ENCODE results near the gene DHPS. TPM values are rescaled to one million over a fixed set of nuclear protein-coding genes. Genes with fewer than 3 reads are reported as not detected.

The DHPS gene
- total RNA-seq, 1 donor from 2014 or later: 106 TPM

DNA sequence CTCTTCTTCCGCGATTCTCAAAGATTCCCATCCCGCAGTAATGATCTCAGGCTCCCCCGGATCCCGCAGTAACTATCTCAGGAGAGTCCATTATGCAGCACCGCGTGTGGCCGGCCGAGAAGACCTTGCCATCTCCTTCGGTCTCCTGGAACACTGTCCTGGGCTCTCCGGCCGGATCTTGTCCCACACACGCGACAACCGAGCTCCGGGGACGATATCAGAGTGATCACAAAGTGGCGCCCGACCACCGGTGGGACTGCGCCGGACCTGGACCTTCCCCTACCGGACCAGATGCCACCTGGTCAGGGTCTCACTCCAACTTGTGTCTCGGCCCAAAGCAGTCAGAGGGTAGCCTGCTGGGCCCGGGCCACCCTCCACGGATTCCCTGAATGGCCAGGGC is 39.2 kb downstream of the DHPS start:
- Mint-ChIP-seq H3K36me3 (ENCODE audit: insufficient read depth) (peaks cover 5% of the 10 kb centered on the region), H3K4me1 (ENCODE audit: low read depth) (peaks cover 2% of the 10 kb centered on the region), H3K27ac (no peak overlapping the region), H3K27me3 (peaks cover 5% of the 10 kb centered on the region), H3K9me3 (ENCODE audit: low read depth) (no peaks in the 10 kb centered on the region), H3K4me3 (ENCODE audit: low read depth) (no peak overlapping the region)
- TF ChIP-seq, protein P1, sequence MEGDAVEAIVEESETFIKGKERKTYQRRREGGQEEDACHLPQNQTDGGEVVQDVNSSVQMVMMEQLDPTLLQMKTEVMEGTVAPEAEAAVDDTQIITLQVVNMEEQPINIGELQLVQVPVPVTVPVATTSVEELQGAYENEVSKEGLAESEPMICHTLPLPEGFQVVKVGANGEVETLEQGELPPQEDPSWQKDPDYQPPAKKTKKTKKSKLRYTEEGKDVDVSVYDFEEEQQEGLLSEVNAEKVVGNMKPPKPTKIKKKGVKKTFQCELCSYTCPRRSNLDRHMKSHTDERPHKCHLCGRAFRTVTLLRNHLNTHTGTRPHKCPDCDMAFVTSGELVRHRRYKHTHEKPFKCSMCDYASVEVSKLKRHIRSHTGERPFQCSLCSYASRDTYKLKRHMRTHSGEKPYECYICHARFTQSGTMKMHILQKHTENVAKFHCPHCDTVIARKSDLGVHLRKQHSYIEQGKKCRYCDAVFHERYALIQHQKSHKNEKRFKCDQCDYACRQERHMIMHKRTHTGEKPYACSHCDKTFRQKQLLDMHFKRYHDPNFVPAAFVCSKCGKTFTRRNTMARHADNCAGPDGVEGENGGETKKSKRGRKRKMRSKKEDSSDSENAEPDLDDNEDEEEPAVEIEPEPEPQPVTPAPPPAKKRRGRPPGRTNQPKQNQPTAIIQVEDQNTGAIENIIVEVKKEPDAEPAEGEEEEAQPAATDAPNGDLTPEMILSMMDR (IDR thresholded peaks at IDR 0.05; ENCODE audit: unreplicated experiment): no peak
- no peak for DNase-seq (ENCODE audit: low spot score, unreplicated experiment)

DNA sequence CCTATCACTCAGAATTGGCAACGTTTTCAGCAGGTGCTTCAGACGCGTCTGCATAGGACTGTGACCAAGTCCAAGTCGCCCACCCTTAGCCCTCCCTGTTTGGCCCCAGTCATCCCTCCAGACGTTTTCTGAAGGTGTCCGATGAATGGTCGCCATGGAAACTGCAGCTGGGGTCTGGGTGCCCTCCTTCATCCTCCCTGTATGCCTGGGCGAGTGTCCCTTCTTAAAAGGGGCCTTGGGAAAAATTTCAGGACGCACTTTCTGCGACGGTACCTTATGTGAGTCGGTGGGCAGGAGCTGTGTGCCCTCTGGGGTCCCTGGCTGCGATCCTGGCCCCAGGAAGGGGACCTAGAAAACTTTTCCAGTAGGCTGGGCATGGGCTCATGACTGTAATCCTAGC is 40.2 kb downstream of the DHPS start:
- Mint-ChIP-seq H3K27ac (no peak overlapping the region), H3K4me3 (ENCODE audit: low read depth) (no peak overlapping the region), H3K27me3 (peaks cover 5% of the 10 kb centered on the region), H3K9me3 (ENCODE audit: low read depth) (no peaks in the 10 kb centered on the region), H3K4me1 (ENCODE audit: low read depth) (peaks cover 2% of the 10 kb centered on the region), H3K36me3 (ENCODE audit: insufficient read depth) (peaks cover 2% of the 10 kb centered on the region)
- no peak for DNase-seq (ENCODE audit: low spot score, unreplicated experiment)
- TF ChIP-seq, protein P1 (IDR thresholded peaks at IDR 0.05; ENCODE audit: unreplicated experiment): no peak

DNA sequence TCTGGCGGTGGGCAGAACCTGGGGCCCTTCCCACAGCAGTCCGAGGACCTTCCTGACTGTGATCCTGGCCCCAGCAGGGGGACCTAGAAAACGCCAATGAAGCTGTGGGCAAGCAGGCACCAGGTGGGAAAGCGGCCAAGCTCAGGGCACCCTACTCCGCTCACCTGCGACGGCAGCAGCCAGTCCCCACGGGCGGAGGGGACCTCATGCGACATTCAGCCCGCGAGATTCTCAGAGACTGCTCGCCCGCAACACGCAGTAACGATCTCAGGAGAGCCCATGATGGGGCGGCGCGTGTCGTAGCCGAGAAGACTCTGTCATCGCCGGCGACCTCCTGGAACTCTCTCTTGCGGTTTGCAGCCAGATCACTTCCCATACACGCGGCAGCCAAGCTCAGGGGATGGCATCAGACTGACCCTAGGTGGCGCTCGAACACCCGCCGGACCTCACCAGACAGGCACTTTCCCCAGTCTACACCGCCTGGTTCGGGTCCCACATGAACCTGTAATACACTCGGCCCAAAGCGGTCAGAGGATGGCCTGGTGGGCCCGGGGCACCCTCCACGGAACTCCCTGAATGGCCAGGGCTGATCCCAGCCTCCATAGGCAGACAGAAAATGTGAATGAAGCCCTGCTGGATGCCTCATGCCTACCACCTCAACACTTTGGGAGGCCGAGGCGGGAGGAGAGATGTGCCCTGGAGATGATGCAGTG is 41.6 kb downstream of the DHPS start:
- Mint-ChIP-seq H3K9me3 (ENCODE audit: low read depth) (no peaks in the 10 kb centered on the region), H3K27me3 (peaks cover 5% of the 10 kb centered on the region), H3K36me3 (ENCODE audit: insufficient read depth) (peaks cover 2% of the 10 kb centered on the region), H3K27ac (no peak overlapping the region), H3K4me1 (ENCODE audit: low read depth) (peaks cover 2% of the 10 kb centered on the region), H3K4me3 (ENCODE audit: low read depth) (peak overlapping the region; percentile 52)
- TF ChIP-seq, protein P1 (IDR thresholded peaks at IDR 0.05; ENCODE audit: unreplicated experiment): peak; percentile 73
- DNase-seq (ENCODE audit: low spot score, unreplicated experiment): peak; percentile 58

DNA sequence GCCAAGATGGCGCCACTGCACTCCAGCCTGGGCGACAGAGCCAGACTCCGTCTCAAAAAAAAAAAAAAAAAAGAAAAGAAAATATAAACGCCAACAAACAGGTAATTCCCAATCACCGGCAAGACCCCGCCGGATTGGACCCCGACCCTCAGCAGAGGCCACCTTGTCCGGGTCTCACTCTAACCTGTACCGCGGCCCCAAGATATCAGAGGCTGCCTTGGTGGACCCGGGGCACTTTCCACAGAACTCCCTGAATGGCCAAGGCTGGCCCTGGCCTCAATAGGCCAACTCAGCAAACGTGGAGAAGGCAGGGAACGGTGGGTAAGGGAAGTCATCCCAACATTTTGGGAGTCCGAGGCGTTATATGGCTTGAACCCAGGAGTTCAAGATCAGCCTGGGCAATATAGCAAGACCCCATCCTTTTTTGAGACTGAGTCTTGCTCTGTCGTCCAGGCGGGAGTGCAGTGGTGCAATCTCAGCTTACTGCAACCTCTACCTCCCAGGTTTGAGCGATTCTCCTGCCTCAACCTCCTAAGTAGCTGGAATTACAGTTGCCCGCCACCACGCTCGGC is 43.0 kb downstream of the DHPS start:
- DNase-seq (ENCODE audit: low spot score, unreplicated experiment): no peak
- H3K27me3 Mint-ChIP-seq: peaks cover 5% of the 10 kb centered on the region

DNA sequence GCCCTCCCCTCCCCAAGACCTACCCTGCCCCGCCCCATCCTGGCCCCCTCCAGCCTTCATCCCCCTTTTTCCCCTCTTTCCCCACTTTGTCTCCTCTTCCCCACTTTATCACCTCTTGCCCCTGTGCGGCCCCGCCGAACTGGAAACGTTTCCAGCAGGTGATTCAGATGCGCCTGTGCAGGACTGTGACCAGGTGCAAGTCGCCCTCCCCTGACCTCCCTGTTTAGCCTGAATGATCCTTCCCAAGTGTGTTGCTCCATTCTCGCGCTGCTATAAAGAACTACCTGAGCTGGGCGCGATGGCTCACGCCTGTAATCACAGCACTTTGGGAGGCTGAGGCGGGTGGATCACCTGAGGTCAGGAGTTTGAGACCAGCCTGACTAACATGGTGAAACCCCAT is 45.0 kb downstream of the DHPS start:
- peaks cover 9% of the 10 kb centered on the region for H3K36me3 Mint-ChIP-seq (ENCODE audit: insufficient read depth)
- TF ChIP-seq, protein P1 (IDR thresholded peaks at IDR 0.05; ENCODE audit: unreplicated experiment): no peak
- H3K27me3 Mint-ChIP-seq: peaks cover 5% of the 10 kb centered on the region
- H3K4me1 Mint-ChIP-seq (ENCODE audit: low read depth): peaks cover 2% of the 10 kb centered on the region
- DNase-seq (ENCODE audit: low spot score, unreplicated experiment): no peak
- H3K9me3 Mint-ChIP-seq (ENCODE audit: low read depth): no peaks in the 10 kb centered on the region
- H3K27ac Mint-ChIP-seq: no peak overlapping the region
- H3K4me3 Mint-ChIP-seq (ENCODE audit: low read depth): no peak overlapping the region

More for the DNA sequence above, 43.0 kb downstream of the DHPS start:
- Mint-ChIP-seq H3K36me3 (ENCODE audit: insufficient read depth) (peaks cover 2% of the 10 kb centered on the region), H3K27ac (no peak overlapping the region), H3K9me3 (ENCODE audit: low read depth) (no peaks in the 10 kb centered on the region), H3K4me1 (ENCODE audit: low read depth) (peaks cover 2% of the 10 kb centered on the region), H3K4me3 (ENCODE audit: low read depth) (no peak overlapping the region)
- TF ChIP-seq, protein P1 (IDR thresholded peaks at IDR 0.05; ENCODE audit: unreplicated experiment): no peak

Measured in progenitor cell of endocrine pancreas (in vitro differentiated cells).